PFSK-1 (cell line): Measurements from ENCODE around the gene LIFR.

Experiments used
- FOXP2 ChIP-seq: optimal IDR thresholded peaks from 2 replicates; pipeline ENCODE3; 2011; ENCODE audit warnings: borderline replicate concordance, control low read depth, inconsistent platforms; ENCODE audit not compliant: insufficient read depth; ENCODE audit errors: extremely low read length, extremely low read depth
- POLR2AphosphoS5 ChIP-seq: IDR thresholded peaks from 2 replicates; pipeline ENCODE4 v1.6.1; 2012; ENCODE audit warnings: low read depth, mild to moderate bottlenecking, control low read depth, low read length, moderate library complexity
- SIN3A ChIP-seq: IDR thresholded peaks from 2 replicates; pipeline ENCODE4 v1.6.1; 2012; ENCODE audit warnings: mild to moderate bottlenecking, low read length, moderate library complexity, borderline replicate concordance; ENCODE audit not compliant: insufficient read depth
- TAF1 ChIP-seq: IDR thresholded peaks from 2 replicates; pipeline ENCODE4 v1.6.1; 2012; ENCODE audit warnings: low read length, control low read depth, borderline replicate concordance; ENCODE audit not compliant: insufficient read depth
- TF ChIP-seq, protein P1 (sequence below), 2 experiments: IDR thresholded peaks; 2 replicates each; pipeline versions ENCODE4 v1.6.1 to v1.8.0; 2011 to 2012; ENCODE audit warnings: low read depth in 2 of 2, low read length in 2 of 2, control low read depth in 1 of 2, inconsistent platforms in 1 of 2, mild to moderate bottlenecking in 1 of 2, moderate library complexity in 1 of 2; ENCODE audit not compliant: insufficient read depth in 1 of 2

LIFR gene

DNA sequence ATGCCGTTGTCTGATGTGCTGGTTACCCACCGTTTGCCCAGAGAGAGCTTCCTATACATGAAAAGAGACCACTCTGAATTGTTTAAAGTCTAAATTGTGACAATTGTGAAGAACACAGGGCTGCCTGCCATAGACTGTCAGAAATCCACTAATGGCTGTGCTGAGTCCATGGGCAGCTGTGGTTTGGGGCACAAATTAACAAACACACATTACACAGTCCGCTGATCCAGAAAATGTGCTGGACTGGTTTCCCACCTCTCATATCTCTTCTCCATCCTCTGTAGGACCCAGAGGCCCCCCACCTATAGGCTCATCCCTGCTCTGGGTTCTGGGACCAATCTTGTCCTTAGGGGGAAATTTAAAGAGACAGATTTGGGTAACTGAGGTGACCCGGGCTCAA lies 19.0 kb upstream of the LIFR start:
- TF ChIP-seq TAF1 (no peak), SIN3A (no peak), FOXP2 (no peak), POLR2AphosphoS5 (no peak)
- TF ChIP-seq, protein P1, sequence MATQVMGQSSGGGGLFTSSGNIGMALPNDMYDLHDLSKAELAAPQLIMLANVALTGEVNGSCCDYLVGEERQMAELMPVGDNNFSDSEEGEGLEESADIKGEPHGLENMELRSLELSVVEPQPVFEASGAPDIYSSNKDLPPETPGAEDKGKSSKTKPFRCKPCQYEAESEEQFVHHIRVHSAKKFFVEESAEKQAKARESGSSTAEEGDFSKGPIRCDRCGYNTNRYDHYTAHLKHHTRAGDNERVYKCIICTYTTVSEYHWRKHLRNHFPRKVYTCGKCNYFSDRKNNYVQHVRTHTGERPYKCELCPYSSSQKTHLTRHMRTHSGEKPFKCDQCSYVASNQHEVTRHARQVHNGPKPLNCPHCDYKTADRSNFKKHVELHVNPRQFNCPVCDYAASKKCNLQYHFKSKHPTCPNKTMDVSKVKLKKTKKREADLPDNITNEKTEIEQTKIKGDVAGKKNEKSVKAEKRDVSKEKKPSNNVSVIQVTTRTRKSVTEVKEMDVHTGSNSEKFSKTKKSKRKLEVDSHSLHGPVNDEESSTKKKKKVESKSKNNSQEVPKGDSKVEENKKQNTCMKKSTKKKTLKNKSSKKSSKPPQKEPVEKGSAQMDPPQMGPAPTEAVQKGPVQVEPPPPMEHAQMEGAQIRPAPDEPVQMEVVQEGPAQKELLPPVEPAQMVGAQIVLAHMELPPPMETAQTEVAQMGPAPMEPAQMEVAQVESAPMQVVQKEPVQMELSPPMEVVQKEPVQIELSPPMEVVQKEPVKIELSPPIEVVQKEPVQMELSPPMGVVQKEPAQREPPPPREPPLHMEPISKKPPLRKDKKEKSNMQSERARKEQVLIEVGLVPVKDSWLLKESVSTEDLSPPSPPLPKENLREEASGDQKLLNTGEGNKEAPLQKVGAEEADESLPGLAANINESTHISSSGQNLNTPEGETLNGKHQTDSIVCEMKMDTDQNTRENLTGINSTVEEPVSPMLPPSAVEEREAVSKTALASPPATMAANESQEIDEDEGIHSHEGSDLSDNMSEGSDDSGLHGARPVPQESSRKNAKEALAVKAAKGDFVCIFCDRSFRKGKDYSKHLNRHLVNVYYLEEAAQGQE (IDR thresholded peaks at IDR 0.05; ENCODE audit: insufficient read depth in 1 of 2, low read depth in 2 of 2, low read length in 2 of 2) = no peak

GRCh38 chr5:38574009-38574408 lies 17.6 kb upstream of the LIFR start:
- no peak for TF ChIP-seq POLR2AphosphoS5
- no peak for TF ChIP-seq SIN3A
- no peak for TF ChIP-seq FOXP2
- no peak for TF ChIP-seq TAF1
- TF ChIP-seq, protein P1 (IDR thresholded peaks at IDR 0.05; ENCODE audit: insufficient read depth in 1 of 2, low read depth in 2 of 2, low read length in 2 of 2) = no peak

GRCh38 chr5:38573521-38573920 lies 17.1 kb upstream of the LIFR start:
- no peak for TF ChIP-seq FOXP2
- TF ChIP-seq TAF1 = no peak
- no peak for TF ChIP-seq POLR2AphosphoS5
- TF ChIP-seq, protein P1 (IDR thresholded peaks at IDR 0.05; ENCODE audit: insufficient read depth in 1 of 2, low read depth in 2 of 2, low read length in 2 of 2) = no peak
- TF ChIP-seq SIN3A = no peak

DNA sequence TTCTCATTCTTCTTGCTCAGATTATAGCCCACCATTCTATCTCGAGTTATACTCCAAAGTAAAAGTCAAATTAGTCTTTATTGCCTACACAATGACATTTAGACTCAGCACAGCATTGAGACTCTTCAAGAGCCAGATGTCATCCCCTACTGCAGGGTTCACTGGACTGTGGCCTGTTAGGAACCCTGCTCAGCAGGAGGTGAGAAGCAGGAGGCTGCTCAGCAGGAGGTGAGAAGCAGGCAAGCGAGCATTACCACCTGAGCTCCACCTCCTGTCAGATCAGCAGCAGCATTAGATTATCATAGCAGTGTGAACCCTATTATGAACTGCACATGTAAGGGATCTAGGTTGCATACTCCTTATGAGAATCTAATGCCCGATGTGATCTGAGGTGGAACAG lies 12.7 kb upstream of the LIFR start:
- TF ChIP-seq POLR2AphosphoS5 = no peak
- TF ChIP-seq, protein P1 (IDR thresholded peaks at IDR 0.05; ENCODE audit: insufficient read depth in 1 of 2, low read depth in 2 of 2, low read length in 2 of 2) = no peak
- TF ChIP-seq FOXP2 = no peak
- TF ChIP-seq TAF1 = no peak
- no peak for TF ChIP-seq SIN3A

DNA sequence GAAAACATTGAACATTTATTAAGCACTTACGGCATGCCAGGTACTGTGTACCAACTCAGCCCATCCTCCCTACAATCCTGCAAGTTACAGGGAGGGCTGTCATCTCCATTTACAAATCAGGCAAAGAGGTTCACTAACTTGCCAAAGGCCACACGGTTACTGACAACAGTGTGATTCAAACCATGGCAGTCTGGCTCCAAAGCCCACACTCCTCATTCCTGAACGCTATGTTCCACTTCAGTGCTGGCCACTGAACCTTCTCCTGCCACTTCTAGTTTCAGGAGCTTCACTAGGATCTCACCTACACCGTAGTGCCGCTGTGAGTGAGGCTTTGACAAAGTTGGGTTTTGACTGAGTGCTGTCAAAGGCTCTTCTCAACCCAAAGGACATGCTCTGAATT lies 7.2 kb upstream of the LIFR start:
- no peak for TF ChIP-seq TAF1
- TF ChIP-seq POLR2AphosphoS5 = no peak
- TF ChIP-seq, protein P1 (IDR thresholded peaks at IDR 0.05; ENCODE audit: insufficient read depth in 1 of 2, low read depth in 2 of 2, low read length in 2 of 2) = no peak
- no peak for TF ChIP-seq SIN3A
- no peak for TF ChIP-seq FOXP2
